Hepatocyte (in vitro differentiated cells): ENCODE measurements around the gene LDLRAD4. TPM values are rescaled to one million over a fixed set of nuclear protein-coding genes. Genes with fewer than 3 reads are reported as not detected.

Experiments used
- DNase-seq: peaks from one replicate; pipeline ENCODE4 v3.0.0-alpha.2; 2016; ENCODE audit warnings: low spot score
- H2AFZ ChIP-seq: fragments of 200-600 bp; sonication (generic); 2 replicates; pipeline ENCODE4 v1.6.0; 2016; ENCODE audit warnings: antibody characterized with exemption, mild to moderate bottlenecking
- H3K27ac ChIP-seq: fragments of 200-600 bp; sonication (generic); 2 replicates; pipeline ENCODE4 v1.5.1; 2016; ENCODE audit warnings: mild to moderate bottlenecking
- H3K27me3 ChIP-seq: fragments of 200-600 bp; sonication (generic); 2 replicates; pipeline ENCODE4 v1.6.1; 2016
- H3K36me3 ChIP-seq: fragments of 200-600 bp; sonication (generic); replicated peaks from 2 replicates; pipeline ENCODE4 v1.5.1; 2016; ENCODE audit warnings: low read depth; ENCODE audit not compliant: insufficient read depth
- H3K4me1 ChIP-seq: fragments of 200-600 bp; sonication (generic); 2 replicates; pipeline ENCODE4 v1.5.1; 2016; ENCODE audit warnings: mild to moderate bottlenecking, moderate library complexity; ENCODE audit not compliant: insufficient read depth
- H3K4me2 ChIP-seq: fragments of 200-600 bp; sonication (generic); 2 replicates; pipeline ENCODE4 v1.6.0; 2016
- H3K4me3 ChIP-seq: fragments of 200-600 bp; sonication (generic); 2 replicates; pipeline ENCODE4 v1.5.1; 2016; ENCODE audit warnings: mild to moderate bottlenecking
- H3K79me2 ChIP-seq: fragments of 200-600 bp; sonication (generic); 2 replicates; pipeline ENCODE4 v1.6.0; 2017; ENCODE audit warnings: mild to moderate bottlenecking
- H3K9me2 ChIP-seq: fragments of 200-600 bp; sonication (generic); replicated peaks from 2 replicates; pipeline ENCODE4 v1.6.0; 2017; ENCODE audit warnings: mild to moderate bottlenecking; ENCODE audit not compliant: insufficient read depth
- H3K9me3 ChIP-seq: fragments of 200-600 bp; sonication (generic); 2 replicates; pipeline ENCODE4 v1.5.1; 2016; ENCODE audit warnings: low read depth, mild to moderate bottlenecking
- H4K20me1 ChIP-seq: fragments of 200-600 bp; sonication (generic); 2 replicates; pipeline ENCODE4 v1.6.0; 2016; ENCODE audit warnings: mild to moderate bottlenecking; ENCODE audit not compliant: insufficient read depth, poor library complexity, severe bottlenecking
- CTCF ChIP-seq: fragments of 200-600 bp; sonication (generic); IDR thresholded peaks from 2 replicates; pipeline ENCODE4 v1.5.1; 2016; ENCODE audit warnings: antibody characterized with exemption, mild to moderate bottlenecking; ENCODE audit not compliant: poor library complexity
- EZH2 ChIP-seq: fragments of 200-600 bp; sonication (generic); IDR thresholded peaks from 2 replicates; pipeline ENCODE4 v1.6.1; 2016; ENCODE audit warnings: antibody characterized with exemption, mild to moderate bottlenecking, borderline replicate concordance
- EZH2phosphoT487 ChIP-seq: fragments of 200-600 bp; sonication (generic); IDR thresholded peaks from one replicate; pipeline ENCODE4 v1.6.1; 2018; ENCODE audit warnings: antibody characterized with exemption, mild to moderate bottlenecking, low read depth, moderate library complexity; ENCODE audit not compliant: unreplicated experiment, severe bottlenecking
- WGBS: methylation state at CpG from one replicate; pipeline ENCODE4 v1.1.6; 2016; ENCODE audit warnings: low lambda C conversion rate; ENCODE audit errors: missing lambda C conversion rate; 5-methylcytosine and 5-hydroxymethylcytosine counted together
- polyA plus RNA-seq: library from polyadenylated mRNA; unstranded; fragments of >200 nt; fragmentation: Nextera tagmentation; extraction: Ambion mirVana; gene quantifications from 2 replicates; pipeline ENCODE4 v1.2.1, GENCODE V29; 2016
- total RNA-seq: library from RNA; depleted of rRNA; stranded (reverse); fragments of >200 nt; gene quantifications from 2 replicates; pipeline ENCODE4 v1.2.3, GENCODE V29; 2014

Gene LDLRAD4
- total and polyA plus RNA-seq, 2 experiments from 2014 or later: 15.1 to 29.0 TPM

- H3K27me3 ChIP-seq: no peaks in the 10 kb centered on the region
These were observed 49.8 kb downstream of the LDLRAD4 start for GRCh38 chr18:13268158-13269012.

GRCh38 chr18:13269013-13269280, 50.4 kb downstream of the LDLRAD4 start:
- H3K27me3 ChIP-seq: no peaks in the 10 kb centered on the region
- DNase-seq: peak; percentile 40
- no peaks in the 10 kb centered on the region for H3K9me3 ChIP-seq
- H3K27ac ChIP-seq: peak overlapping the region; percentile 70
- peak overlapping the region; percentile 48 for H3K4me2 ChIP-seq
- peaks cover 14% of the 10 kb centered on the region for H3K79me2 ChIP-seq
- no peak overlapping the region for H3K4me3 ChIP-seq
- H3K36me3 ChIP-seq: no peaks in the 10 kb centered on the region
- no peaks in the 10 kb centered on the region for H4K20me1 ChIP-seq
- TF ChIP-seq EZH2 (no peak), EZH2phosphoT487 (no peak), CTCF (no peak)
- H2AFZ ChIP-seq: no peak overlapping the region
- peaks cover 37% of the 10 kb centered on the region for H3K4me1 ChIP-seq
- 55% methylated on average over 1 of the region's 1 CpG for WGBS
- no peaks in the 10 kb centered on the region for H3K9me2 ChIP-seq

More at GRCh38 chr18:13268158-13269012, 49.8 kb downstream of the LDLRAD4 start:
- peak; percentile 77 for DNase-seq
- Histone ChIP-seq H3K27ac (peak overlapping the region; percentile 70), H3K4me1 (peaks cover 38% of the 10 kb centered on the region), H4K20me1 (no peaks in the 10 kb centered on the region), H3K79me2 (peaks cover 14% of the 10 kb centered on the region), H3K9me2 (no peaks in the 10 kb centered on the region), H3K36me3 (no peaks in the 10 kb centered on the region), H2AFZ (no peak overlapping the region), H3K9me3 (no peaks in the 10 kb centered on the region), H3K4me2 (peak overlapping the region; percentile 13), H3K4me3 (no peak overlapping the region)
- TF ChIP-seq CTCF (no peak), EZH2 (no peak), EZH2phosphoT487 (no peak)
- WGBS: 43% methylated on average over 9 of the region's 9 CpGs

- Histone ChIP-seq H3K9me3 (no peaks in the 10 kb centered on the region), H3K4me2 (peak overlapping the region; percentile 48), H3K9me2 (no peaks in the 10 kb centered on the region), H3K27ac (peak overlapping the region; percentile 70), H3K79me2 (peaks cover 14% of the 10 kb centered on the region), H3K27me3 (no peaks in the 10 kb centered on the region), H2AFZ (no peak overlapping the region), H3K36me3 (no peaks in the 10 kb centered on the region), H4K20me1 (no peaks in the 10 kb centered on the region), H3K4me3 (no peak overlapping the region), H3K4me1 (peaks cover 30% of the 10 kb centered on the region)
- 67% methylated on average over 10 of the region's 10 CpGs for WGBS
- DNase-seq: peak; percentile 43
- no peak for TF ChIP-seq EZH2
- no peak for TF ChIP-seq EZH2phosphoT487
- TF ChIP-seq CTCF: no peak
These were observed 51.0 kb downstream of the LDLRAD4 start for GRCh38 chr18:13269521-13270011.
